ENCODE data around the gene CT47A7.
"Not testable (repeated sequence)": the region's sequence is repeated elsewhere in the genome, so short reads cannot be mapped to it uniquely, and the experiment has no call there.

The CT47A7 gene

DNA sequence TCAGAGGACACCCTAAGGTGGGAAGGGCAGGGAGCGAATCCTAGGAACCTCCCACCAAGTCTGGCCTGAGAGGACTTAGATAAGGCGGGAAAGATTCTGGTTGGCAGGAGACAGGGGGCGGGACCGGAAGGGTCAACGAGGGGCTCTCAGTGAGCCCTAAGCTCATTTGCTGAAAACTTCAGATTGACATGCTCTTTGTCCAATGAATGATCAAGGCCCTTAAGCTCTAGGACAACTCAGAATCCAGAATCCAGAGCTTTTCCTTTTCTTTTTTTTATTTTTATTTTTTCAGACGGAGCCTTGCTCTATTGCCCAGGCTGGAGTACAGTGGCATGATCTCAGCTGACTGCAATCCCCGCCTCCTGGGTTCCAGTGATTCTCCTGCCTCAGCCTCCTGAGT is at the start of gene CT47A7:
TSS of gene CT47A7 (minus strand) at position 101 of the 400 bp plus-strand sequence. CDS start 255 bp downstream, outside the sequence.
- DNase-seq = not testable (repeated sequence)

DNA sequence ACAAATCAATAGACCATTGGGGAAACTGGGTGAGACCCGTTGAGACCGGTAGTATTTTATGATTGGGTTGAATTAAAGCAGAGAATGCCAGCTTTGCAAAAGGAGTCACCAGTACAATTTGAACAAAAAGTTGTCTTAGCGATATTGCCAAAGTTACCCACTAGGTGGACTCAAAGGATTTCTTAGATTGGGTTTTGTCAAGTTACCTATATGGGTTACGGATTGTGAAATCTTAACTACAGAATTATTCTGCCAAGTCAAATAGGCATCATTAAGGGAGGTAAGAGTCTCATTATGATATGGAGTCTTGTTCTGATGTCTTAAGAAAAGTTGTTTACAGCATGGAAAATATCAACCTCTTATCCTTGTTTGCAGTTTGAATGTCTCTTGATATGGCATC is 44.2 kb upstream of the CT47A7 start:
- no peak for DNase-seq

DNA sequence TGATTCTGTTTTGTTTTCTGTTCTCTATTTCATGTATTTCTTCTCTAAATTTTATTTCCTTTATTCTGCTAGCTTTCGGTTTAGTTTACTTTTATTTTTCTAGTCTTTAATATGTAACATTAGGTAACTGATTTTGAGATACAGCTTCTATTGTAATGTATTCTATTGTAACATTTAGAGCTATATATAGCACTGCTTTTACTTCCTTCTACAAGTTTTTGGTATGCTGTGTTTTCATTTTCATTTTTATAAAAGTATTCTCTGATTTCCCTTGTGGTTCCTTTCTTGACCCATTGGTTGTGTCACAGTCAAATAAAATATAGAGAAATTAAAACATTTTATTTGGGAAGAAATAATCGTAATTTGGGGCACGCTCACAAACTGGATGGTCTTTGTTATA is 43.0 kb upstream of the CT47A7 start:
- no peak for DNase-seq

DNA sequence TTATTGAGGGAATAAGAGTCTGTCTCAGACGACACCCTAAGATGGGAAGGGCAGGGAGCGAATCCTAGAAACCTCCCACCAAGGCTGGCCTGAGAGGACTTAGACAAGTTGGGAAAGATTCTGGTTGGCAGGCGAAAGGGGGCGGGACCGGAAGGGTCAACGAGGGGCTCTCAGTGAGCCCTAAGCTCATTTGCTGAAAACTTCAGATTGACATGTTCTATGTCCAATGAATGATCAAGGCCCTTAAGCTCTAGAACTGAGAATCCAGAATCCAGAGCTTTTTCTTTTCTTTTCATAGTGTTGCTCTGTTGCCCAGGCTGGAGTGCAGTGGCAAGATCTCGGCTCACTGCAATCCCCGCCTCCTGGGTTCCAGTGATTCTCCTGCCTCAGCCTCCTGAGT is 29.3 kb upstream of the CT47A7 start, which contains the start of gene CT47A1:
TSS of gene CT47A1 (minus strand) at position 101 of the 400 bp plus-strand sequence. CDS start 231 bp downstream, outside the sequence.
- not testable (repeated sequence) for DNase-seq

Data from SHP77 treated with DMSO at 0.1 percent for 48 hours (cell line).